ENCODE measurements around the gene CYTH3. TPM values are rescaled to one million over a fixed set of nuclear protein-coding genes. Genes with fewer than 3 reads are reported as not detected.

Gene CYTH3
- polyA plus RNA-seq, 1 donor (not counting 4 experiments of a cell fraction or from before 2014, with no cell fraction given) = 28.4 TPM

DNA sequence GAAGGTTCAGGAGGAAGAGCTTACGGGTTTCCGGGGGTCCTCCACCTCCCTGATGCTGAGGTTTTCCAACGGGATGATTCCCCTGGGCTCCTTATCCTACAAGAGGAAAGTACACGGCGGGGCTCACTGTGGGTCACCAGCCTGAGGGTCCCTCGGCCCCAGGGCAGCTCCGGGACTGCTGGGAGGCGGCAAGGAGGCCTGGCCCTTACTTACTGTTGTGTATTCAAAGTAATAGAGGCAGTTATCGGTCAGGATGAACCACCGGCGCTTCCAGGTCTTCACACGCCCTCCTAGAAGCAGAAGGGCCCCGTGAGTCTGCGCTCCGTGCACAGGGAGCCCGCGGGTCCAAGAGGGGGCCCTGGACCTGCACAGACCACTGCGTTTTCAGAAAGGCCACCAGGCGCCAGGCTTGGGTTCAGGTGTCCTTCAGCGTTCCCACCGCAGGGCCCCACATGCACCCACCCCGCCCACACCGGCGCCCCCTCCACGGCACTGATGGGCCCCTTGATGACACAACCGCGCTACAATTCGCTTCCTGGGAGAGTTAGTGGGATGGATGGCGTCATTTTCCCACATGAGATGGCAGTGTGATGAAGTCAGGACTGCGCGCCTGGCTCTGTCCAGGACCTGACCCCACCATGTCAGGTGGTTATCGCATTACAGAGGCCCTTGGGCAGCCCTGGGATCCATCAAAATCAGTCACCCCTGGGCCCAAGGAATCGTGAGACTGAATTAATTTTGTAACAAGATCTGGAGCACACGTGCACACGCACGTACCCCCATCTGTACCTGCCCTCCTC, 106.7 kb downstream of the CYTH3 start:
- Histone ChIP-seq H3K9ac (ENCODE audit: control insufficient read depth, extremely low read depth, insufficient read depth, low read length) (no peak overlapping the region), H3K27me3 (ENCODE audit: control insufficient read depth, extremely low read depth, insufficient read depth, low read length) (no peaks in the 10 kb centered on the region), H3K4me3 (ENCODE audit: control insufficient read depth in 2 of 3, extremely low read depth in 1 of 3, insufficient read depth in 2 of 3, low read depth in 1 of 3, low read length in 3 of 3) (no peak overlapping the region), H3K27ac (ENCODE audit: control insufficient read depth, insufficient read depth, low read length) (no peak overlapping the region), H4K20me1 (ENCODE audit: control insufficient read depth, extremely low read depth, insufficient read depth, low read length) (no peaks in the 10 kb centered on the region), H3K9me3 (ENCODE audit: control insufficient read depth, low read depth, low read length) (no peaks in the 10 kb centered on the region), H3K4me1 (ENCODE audit: control insufficient read depth, extremely low read depth, insufficient read depth, low read length) (no peaks in the 10 kb centered on the region), H3K36me3 (ENCODE audit: control insufficient read depth in 2 of 2, extremely low read depth in 1 of 2, insufficient read depth in 2 of 2, low read length in 2 of 2) (peaks cover 18 to 34% of the 10 kb centered on the region in 2 experiments), H3K9me1 (ENCODE audit: control insufficient read depth, extremely low read depth, insufficient read depth, low read length) (no peaks in the 10 kb centered on the region), H3K79me2 (ENCODE audit: control insufficient read depth, insufficient read depth, low read length) (no peaks in the 10 kb centered on the region), H2AFZ (ENCODE audit: control insufficient read depth, low read length) (no peak overlapping the region), H3K4me2 (ENCODE audit: control insufficient read depth, extremely low read depth, insufficient read depth, low read depth, low read length) (no peak overlapping the region)
- no peak for DNase-seq (ENCODE audit: low read depth, low spot score)
- dilution Hi-C loops (cut with MboI; ENCODE audit: extremely low pct_ligation_motif_present, low sequenced_read_pairs) = no loop called here
- FAIRE-seq = no peak
- no peak for TF ChIP-seq EZH2 (IDR thresholded peaks at IDR 0.05; ENCODE audit: low read length)
- TF ChIP-seq, protein P1, sequence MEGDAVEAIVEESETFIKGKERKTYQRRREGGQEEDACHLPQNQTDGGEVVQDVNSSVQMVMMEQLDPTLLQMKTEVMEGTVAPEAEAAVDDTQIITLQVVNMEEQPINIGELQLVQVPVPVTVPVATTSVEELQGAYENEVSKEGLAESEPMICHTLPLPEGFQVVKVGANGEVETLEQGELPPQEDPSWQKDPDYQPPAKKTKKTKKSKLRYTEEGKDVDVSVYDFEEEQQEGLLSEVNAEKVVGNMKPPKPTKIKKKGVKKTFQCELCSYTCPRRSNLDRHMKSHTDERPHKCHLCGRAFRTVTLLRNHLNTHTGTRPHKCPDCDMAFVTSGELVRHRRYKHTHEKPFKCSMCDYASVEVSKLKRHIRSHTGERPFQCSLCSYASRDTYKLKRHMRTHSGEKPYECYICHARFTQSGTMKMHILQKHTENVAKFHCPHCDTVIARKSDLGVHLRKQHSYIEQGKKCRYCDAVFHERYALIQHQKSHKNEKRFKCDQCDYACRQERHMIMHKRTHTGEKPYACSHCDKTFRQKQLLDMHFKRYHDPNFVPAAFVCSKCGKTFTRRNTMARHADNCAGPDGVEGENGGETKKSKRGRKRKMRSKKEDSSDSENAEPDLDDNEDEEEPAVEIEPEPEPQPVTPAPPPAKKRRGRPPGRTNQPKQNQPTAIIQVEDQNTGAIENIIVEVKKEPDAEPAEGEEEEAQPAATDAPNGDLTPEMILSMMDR (optimal IDR thresholded peaks at IDR 0.05 in 1 of 3, IDR thresholded peaks at IDR 0.05 in 1 of 3, conservative IDR thresholded peaks at IDR 0.05 in 1 of 3; ENCODE audit: extremely low read depth in 1 of 3, insufficient read depth in 2 of 3, low read length in 3 of 3) = no peak

DNA sequence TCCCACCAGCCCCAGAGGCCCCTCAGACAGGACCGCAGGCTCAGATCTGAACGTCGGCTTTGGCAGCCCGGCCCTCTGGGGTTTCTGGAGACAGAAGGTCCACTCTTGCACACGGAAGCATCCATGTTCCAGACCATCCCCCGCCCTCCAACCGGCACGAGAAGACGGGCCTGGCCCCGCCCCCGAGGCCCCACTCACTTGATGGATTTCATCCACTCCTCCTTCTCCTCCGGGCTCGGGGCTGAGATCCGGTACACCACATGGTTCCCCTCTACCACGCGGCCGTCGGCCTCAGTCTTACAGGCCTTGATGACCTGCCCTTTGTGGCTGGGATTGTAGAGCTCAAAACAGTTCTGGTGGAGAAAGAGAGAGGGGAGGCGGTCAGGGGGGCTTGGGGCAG, 107.3 kb downstream of the CYTH3 start:
- Histone ChIP-seq H3K4me3 (ENCODE audit: control insufficient read depth in 2 of 3, extremely low read depth in 1 of 3, insufficient read depth in 2 of 3, low read depth in 1 of 3, low read length in 3 of 3) (no peak overlapping the region), H2AFZ (ENCODE audit: control insufficient read depth, low read length) (no peak overlapping the region), H4K20me1 (ENCODE audit: control insufficient read depth, extremely low read depth, insufficient read depth, low read length) (no peaks in the 10 kb centered on the region), H3K79me2 (ENCODE audit: control insufficient read depth, insufficient read depth, low read length) (no peaks in the 10 kb centered on the region), H3K9me3 (ENCODE audit: control insufficient read depth, low read depth, low read length) (no peaks in the 10 kb centered on the region), H3K36me3 (ENCODE audit: control insufficient read depth in 2 of 2, extremely low read depth in 1 of 2, insufficient read depth in 2 of 2, low read length in 2 of 2) (peaks cover 19 to 32% of the 10 kb centered on the region in 2 experiments), H3K27me3 (ENCODE audit: control insufficient read depth, extremely low read depth, insufficient read depth, low read length) (no peaks in the 10 kb centered on the region), H3K9ac (ENCODE audit: control insufficient read depth, extremely low read depth, insufficient read depth, low read length) (no peak overlapping the region), H3K9me1 (ENCODE audit: control insufficient read depth, extremely low read depth, insufficient read depth, low read length) (no peaks in the 10 kb centered on the region), H3K4me1 (ENCODE audit: control insufficient read depth, extremely low read depth, insufficient read depth, low read length) (no peaks in the 10 kb centered on the region), H3K27ac (ENCODE audit: control insufficient read depth, insufficient read depth, low read length) (no peak overlapping the region), H3K4me2 (ENCODE audit: control insufficient read depth, extremely low read depth, insufficient read depth, low read depth, low read length) (no peak overlapping the region)
- FAIRE-seq (no peak), DNase-seq (ENCODE audit: low read depth, low spot score) (no peak)
- dilution Hi-C loops (cut with MboI; ENCODE audit: extremely low pct_ligation_motif_present, low sequenced_read_pairs) = no loop called here
- TF ChIP-seq, protein P1 (optimal IDR thresholded peaks at IDR 0.05 in 1 of 3, IDR thresholded peaks at IDR 0.05 in 1 of 3, conservative IDR thresholded peaks at IDR 0.05 in 1 of 3; ENCODE audit: extremely low read depth in 1 of 3, insufficient read depth in 2 of 3, low read length in 3 of 3) = no peak
- no peak for TF ChIP-seq EZH2 (IDR thresholded peaks at IDR 0.05; ENCODE audit: low read length)
